ENCODE data around the gene PRRT1B. TPM values are rescaled to one million over a fixed set of nuclear protein-coding genes. Genes with fewer than 3 reads are reported as not detected.
"Not testable (repeated sequence)": the region's sequence is repeated elsewhere in the genome, so short reads cannot be mapped to it uniquely, and the experiment has no call there.

Gene PRRT1B
- total RNA-seq, 1 experiment from 2014 or later: not detected

DNA sequence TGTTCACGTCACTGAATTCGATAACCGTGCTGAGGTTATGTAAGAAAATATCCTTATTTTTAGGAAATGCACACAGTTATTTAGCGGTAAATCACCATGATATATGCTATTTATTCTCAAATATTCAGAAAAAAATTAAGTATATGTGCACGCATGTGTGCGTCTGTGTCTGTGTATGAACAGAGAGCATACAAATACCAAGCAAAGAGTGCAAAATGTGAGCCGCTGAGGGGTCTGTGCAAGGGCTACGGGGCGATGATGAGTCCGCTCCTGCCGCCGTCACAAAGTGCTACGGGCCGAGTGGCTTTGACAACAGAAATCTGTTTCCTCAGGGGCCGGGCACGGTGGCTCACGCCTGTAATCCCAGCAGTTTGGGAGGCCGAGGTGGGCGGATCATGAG lies 7.4 kb upstream of the PRRT1B start:
- DNase-seq (ENCODE audit: low read depth, low spot score): no peak
- in situ Hi-C loops (cut with HindIII; ENCODE audit: low pct_unique_long_range_greater_than_20kb, low sequenced_read_pairs): no loop called here

DNA sequence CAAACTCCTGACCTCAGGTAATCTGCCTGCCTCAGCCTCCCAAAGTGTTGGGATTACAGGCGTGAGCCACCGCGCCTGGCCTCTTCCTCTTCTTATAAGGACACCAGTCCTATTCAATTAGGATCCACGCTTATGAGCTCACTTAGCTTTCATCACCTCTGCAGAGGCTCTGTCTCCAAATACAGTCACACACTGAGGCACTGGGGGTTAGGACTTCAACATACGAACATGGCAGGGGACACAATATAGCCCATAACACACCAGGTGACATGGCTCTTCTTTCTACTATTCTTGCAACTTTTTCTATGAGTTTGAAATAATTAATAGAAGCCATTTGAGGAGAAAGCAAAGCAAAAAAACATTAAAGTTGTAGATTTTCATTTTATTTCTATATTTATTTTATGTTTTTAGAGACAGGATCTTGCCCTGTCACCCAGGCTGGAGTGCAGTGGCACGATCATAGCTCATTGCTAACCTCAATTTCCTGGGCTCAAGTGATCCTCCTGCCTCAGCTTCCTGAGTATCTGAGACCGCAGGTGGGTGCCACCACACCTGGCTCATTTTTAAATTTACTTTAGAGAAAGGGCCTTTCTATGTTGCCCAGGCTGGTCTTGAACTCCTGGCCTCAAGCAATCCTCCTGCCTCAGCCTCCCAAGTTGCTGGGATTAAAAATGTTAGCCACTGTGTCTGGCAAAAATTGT lies 6.0 kb upstream of the PRRT1B start:
- in situ Hi-C loops (cut with HindIII; ENCODE audit: low pct_unique_long_range_greater_than_20kb, low sequenced_read_pairs): no loop called here

DNA sequence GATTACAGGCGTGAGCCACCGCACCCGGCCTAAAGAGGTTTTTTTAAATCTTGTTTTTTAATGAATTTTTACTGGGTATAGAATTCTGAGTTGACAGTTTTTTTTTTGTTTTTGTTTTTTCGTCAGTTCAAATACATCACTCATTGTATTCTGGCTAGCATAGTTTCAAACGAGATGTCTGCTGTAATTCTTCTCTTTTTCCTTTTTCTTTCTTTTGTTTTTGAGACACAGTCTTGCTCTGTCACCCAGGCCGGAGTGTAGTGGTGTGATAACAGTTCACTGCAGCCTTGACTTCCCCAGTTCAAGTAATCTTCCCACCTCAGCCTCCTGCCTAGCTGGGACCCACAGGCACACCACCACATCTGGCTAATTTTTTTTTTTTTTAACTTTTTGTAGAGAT lies 2.2 kb upstream of the PRRT1B start:
- no peak for DNase-seq (ENCODE audit: low read depth, low spot score)
- in situ Hi-C loops (cut with HindIII; ENCODE audit: low pct_unique_long_range_greater_than_20kb, low sequenced_read_pairs): no loop called here

More for the DNA sequence above, 6.0 kb upstream of the PRRT1B start:
- no peak for DNase-seq (ENCODE audit: low read depth, low spot score)

DNA sequence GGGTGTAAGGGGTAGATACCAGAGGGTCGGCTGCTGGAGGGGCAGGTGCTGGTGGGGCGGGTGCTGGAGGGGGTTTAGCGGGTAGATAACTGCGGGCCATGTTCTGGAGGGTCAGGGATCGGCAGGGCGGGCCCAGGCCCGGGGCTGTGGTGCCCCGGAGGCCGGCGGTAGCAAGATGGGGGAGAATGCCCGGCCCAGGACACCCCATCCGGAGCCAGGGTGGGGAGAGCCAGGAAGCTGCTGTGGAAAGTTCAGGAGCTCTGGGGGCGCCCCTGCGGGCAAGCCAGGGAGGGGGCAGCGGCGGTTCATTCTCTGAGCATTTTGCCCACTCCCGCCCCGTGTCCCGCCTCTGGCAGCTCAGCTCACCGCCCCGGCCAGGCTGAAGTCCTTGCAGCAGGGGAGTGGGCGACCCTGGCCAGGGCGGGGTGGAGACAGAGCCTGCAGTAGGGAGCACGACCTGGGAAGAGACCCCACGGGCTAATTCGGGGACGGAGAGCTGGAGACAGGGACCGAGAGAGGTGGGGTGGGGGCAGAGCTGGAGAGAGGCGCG lies 538 bp downstream of the PRRT1B start:
- no peak for DNase-seq (ENCODE audit: low read depth, low spot score)
- in situ Hi-C loops (cut with HindIII; ENCODE audit: low pct_unique_long_range_greater_than_20kb, low sequenced_read_pairs): no loop called here

DNA sequence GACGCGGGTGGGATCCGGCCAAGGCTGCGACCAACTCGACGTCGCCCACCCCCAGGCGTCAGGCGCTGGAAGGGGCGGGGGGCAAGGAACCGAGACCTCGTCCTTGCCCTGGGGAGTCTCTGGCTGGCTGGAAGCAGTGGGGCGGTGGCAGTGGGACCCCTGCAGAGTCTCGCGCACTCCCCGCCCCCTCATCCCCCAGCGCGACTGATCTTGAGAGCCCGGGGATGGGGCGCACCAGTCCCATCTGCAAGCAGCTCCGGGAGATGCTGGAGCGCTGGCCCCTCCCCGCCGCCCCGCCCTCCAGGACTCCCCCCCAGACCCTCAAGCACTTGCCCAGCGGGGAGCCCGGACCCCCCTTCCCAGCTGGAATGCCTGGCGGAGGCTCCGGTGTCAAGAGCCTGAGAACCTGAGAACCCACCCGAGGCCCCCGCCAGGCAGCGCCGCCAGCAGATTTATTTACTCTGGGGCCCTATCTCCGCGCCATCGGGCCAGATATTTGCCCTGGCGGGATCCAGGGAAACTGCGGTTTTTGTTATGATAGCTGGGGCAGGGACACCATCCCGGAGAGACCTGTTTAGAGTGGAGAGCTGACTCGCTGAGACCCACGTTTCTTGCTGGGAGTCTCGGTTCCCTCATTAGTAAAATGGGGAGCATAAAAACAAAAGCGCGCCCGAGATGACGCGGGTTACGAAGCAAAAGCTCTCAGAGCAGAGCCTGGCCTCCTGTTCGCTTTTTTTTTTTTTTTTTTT lies 1.2 kb downstream of the PRRT1B start:
- in situ Hi-C loops (cut with HindIII; ENCODE audit: low pct_unique_long_range_greater_than_20kb, low sequenced_read_pairs): no loop called here
- DNase-seq (ENCODE audit: low read depth, low spot score): no peak

DNA sequence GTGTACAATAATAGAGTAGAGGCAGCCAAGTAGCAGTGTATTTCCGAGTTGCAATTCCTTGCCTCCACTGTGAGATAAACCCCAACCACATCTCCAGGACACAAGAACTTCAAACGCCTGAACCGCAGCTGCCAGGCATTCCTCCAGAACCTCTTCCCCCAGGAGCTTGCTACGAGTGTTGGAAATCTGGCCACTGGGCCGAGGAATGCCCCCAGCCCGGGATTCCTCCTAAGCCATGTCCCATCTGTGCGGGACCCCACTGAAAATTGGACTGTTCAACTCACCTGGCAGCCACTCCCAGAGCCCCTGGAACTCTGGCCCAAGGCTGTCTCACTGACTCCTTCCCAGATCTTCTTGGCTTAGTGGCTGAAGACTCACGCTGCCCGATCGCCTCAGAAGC lies 3.9 kb downstream of the PRRT1B start:
- DNase-seq (ENCODE audit: low read depth, low spot score): not testable (repeated sequence)

DNA sequence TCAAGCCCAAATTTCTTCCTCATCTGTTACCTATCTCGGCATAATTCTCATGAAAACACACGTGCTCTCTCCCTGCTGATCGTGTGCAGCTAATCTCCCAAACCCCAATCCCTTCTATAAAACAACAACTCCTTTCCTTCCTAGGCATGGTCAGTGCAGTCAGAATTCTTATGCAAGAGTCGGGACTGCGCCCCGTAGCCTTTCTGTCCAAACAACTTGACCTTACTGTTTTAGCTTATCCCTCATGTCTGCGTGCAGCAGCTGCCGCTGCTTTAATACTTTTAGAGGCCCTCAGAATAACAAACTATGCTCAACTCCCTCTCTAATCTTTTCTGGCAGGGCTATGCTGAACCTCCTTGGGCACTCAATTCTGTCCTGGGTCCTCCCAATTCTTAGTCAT lies 5.1 kb downstream of the PRRT1B start:
- DNase-seq (ENCODE audit: low read depth, low spot score); in situ Hi-C loops (cut with HindIII; ENCODE audit: low pct_unique_long_range_greater_than_20kb, low sequenced_read_pairs): not testable (repeated sequence)

More for the DNA sequence above, 3.9 kb downstream of the PRRT1B start:
- in situ Hi-C loops (cut with HindIII; ENCODE audit: low pct_unique_long_range_greater_than_20kb, low sequenced_read_pairs): not testable (repeated sequence)

DNA sequence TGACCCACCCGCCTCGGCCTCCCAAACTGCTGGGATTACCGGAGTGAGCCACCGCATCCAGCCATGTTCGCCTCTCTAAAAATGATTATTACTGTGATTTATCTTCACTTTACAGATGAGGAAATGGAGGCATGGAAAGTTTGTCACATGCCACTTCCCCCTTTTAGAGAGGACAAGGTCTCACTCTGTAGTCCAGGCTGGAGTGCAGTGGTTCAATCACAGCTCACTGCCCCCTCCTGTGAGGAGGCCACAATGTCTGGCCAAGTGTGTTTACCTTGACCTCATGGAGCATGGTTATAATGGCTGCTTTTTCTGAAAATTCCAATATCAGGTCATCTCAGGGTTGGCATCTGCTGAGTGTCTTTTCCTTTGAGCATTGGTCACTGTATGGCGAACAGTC lies 6.7 kb downstream of the PRRT1B start:
- in situ Hi-C loops (cut with HindIII; ENCODE audit: low pct_unique_long_range_greater_than_20kb, low sequenced_read_pairs): no loop called here
- DNase-seq (ENCODE audit: low read depth, low spot score): no peak

DNA sequence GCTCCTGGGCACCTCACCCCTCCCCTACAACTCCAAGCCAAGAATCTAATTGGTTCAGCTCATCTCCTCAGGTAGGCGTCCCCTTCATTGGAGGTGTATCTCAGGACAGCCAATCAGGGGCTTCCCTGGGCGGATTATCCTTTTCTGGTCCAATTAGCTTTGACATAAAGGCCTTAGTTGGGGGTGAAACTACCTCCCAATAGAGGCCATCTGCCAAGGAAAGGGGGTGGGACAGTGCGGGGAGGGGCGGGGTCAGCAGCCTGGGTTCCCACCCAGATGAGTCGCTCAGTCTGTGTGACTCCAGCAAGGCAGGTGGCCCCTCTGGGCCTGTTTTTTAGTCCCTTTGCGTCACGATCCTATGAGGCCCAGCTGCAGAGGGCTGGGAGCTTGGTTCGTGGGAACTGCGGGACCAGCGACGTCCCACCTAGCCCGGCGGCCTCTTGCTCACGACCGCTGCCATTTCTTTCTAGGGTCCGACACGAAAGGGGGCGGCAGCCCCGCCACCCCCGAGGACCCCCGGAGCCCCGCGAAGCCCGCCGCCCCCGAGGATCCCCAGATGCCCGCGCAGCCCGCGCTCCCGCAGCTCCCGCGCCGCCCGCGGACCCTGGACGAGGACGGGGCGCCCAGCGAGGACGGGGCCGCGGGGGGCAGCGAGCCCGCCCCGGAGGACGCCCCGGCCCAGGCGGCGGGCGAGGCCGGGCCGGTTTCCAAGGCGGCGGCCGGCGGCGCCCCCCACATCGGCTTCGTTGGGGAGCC lies 8.9 kb downstream of the PRRT1B start:
- no peak for DNase-seq (ENCODE audit: low read depth, low spot score)

DNA sequence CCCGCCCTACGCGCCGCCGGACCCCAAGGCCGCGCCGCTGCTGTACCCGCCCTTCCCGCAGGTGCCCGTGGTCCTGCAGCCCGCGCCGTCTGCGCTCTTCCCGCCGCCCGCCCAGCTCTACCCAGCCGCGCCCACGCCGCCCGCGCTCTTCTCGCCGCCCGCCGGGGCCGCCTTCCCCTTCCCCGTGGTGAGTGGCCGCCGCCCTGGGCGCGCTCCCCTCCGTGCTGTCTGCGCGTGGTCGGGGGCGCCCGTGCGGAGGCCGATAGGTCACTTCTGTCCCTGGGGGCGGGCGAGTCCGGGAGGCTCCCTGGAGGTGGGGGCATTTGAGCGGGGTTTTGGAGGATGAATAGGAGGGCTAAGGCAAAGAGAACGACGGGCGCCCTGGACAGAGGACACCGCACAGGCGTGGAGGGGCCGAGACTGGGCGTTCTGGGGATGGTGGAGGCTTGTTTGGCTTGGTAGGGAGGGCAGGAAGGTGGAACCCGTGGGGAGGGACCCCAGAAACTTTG lies 9.6 kb downstream of the PRRT1B start:
- DNase-seq (ENCODE audit: low read depth, low spot score): no peak

More for the DNA sequence above, 8.9 kb downstream of the PRRT1B start:
- in situ Hi-C loops (cut with HindIII; ENCODE audit: low pct_unique_long_range_greater_than_20kb, low sequenced_read_pairs): no loop called here

DNA sequence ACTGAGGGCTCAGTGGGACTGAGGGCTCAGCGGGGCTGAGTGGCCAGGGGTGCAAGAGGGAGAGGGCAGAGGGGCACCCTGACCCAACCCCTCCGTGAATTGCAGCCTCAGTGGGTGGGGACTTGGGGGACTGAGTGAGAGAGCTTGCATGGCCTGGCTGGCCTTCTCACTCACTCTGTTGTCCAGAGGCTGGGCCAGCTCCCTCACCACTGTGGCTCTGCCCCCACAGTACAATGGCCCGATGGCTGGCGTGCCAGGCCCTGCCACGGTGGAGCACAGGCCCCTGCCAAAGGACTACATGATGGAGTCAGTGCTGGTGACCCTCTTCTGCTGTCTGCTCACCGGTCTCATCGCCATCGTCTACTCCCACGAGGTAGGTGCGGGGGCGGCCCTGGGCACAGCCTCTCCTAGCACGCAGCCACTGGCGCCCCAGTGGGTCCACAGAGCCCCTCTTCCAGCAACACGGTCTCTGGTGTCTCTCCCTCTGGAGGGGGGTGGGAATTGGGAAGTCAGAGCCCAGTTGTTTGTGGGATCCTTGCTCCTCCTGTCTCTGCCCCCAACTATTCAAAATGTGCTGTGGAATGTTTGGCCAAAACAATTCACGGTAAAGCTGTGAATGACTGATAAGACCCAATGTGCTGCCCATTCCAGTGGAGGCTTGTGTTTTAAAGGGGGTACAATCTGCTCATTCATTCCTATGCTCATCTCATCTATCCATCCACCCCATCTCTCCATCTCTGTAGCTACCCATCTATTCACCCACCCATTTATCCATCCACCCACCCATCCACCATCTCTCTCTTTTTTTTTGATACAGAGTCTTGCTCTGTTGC lies 10.7 kb downstream of the PRRT1B start:
- in situ Hi-C loops (cut with HindIII; ENCODE audit: low pct_unique_long_range_greater_than_20kb, low sequenced_read_pairs): no loop called here
- no peak for DNase-seq (ENCODE audit: low read depth, low spot score)

More for the DNA sequence above, 9.6 kb downstream of the PRRT1B start:
- in situ Hi-C loops (cut with HindIII; ENCODE audit: low pct_unique_long_range_greater_than_20kb, low sequenced_read_pairs): no loop called here

DNA sequence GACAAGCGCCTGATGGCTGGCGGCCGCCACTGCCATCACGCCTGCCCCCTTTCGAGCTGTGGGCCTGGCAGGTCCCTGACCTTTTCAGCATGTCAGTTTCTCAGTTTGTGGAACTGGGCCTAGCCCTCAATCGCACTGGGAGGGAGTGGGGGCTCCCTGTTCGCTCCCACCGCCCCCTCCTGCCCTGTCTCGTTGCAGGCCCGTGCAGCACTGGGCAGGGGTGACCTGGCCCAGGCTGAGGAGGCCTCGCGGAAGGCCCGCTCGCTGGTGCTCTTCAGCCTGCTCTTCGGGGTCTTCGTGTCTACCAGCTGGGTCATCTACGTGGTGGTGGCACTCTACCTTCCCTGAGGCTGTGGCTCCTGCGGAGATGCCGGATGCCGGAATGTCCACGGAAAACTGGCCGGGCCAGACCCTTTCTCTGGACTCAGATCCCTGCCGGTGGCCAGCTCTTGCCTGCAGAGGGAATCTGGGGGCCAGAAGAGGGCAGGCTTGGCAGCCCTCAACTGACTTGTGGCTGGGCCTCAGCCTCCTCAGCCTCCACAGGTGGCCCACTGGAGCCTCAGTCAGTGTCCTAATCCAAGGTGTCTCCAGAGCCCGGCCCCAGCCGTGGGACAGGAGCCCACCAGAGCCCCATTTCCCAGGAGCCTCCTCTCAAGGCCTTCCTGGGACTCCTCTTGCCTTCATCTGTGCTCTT lies 12.7 kb downstream of the PRRT1B start:
- no peak for DNase-seq (ENCODE audit: low read depth, low spot score)
- in situ Hi-C loops (cut with HindIII; ENCODE audit: low pct_unique_long_range_greater_than_20kb, low sequenced_read_pairs): no loop called here

DNA sequence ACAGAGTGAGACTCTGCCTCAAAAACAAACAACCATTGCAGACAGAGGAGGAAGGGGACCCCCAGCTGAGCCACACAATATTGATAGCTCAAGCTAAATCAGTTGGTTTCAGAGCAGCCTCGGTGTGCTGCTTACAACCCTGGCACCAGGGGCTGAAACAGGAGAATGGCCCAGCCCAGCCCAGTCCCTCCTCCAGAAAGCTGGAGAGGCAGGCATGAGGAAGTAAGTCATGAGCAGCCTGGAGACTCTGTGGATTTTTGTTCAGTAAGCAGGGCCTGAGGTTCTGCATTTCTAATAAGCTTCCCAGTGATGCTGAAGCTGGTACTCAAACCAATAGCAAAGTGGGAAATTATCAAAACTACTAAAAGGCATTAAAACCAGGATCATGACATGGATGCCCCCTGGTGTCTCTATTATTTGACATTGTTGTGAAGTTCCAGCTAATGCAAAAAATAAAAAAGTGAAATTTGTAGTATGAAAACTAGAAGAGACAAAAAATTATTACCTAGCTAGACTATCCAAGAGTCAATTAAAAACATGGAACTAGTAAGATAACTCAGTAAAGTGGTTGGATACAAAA lies 14.2 kb downstream of the PRRT1B start:
- in situ Hi-C loops (cut with HindIII; ENCODE audit: low pct_unique_long_range_greater_than_20kb, low sequenced_read_pairs): no loop called here

DNA sequence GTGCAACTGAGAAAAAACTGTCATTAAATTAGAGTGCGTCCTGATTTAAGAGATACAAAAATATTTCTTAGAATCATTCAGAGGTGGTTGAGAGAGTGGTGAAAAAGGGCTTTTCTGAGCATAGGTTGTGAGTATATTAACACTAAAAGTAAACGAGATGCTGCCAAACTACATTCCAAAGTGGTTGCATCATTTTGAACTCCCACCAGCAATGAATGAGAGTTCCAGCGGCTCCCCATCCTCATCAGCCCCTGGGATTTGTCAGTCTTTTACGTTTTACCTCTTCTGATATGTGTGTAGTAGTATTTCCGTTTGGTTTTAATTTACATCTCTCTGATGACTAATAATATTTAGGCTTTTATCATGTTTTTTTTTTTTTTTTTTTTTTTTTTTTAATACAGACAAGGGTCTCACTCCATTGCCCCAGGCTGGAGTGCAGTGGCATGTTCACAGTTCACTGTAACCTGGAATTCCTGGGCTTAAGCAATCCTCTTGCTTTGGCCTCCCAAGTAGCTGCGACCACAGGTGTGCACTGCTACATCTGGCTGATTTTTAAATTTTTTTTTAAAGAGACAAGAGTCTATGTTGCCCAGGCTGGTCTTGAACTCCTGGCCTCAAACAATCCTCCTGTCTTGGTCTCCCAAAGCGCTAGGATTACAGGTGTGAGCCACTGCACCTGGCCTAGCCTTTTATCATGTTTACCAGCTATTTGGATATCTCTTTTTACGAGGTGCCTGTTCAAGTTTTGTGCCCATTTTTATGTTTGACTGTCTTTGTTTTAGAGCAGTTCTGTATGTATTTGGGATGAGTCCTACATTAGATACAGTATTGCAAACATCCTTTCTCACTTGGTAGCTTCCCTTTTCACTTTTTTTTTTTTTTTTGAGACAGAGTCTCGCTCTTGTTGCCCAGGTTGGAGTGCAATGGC lies 17.0 kb downstream of the PRRT1B start:
- DNase-seq (ENCODE audit: low read depth, low spot score): no peak
- in situ Hi-C loops (cut with HindIII; ENCODE audit: low pct_unique_long_range_greater_than_20kb, low sequenced_read_pairs): no loop called here

More for the DNA sequence above, 14.2 kb downstream of the PRRT1B start:
- peak; percentile 9 for DNase-seq (ENCODE audit: low read depth, low spot score)

DNA sequence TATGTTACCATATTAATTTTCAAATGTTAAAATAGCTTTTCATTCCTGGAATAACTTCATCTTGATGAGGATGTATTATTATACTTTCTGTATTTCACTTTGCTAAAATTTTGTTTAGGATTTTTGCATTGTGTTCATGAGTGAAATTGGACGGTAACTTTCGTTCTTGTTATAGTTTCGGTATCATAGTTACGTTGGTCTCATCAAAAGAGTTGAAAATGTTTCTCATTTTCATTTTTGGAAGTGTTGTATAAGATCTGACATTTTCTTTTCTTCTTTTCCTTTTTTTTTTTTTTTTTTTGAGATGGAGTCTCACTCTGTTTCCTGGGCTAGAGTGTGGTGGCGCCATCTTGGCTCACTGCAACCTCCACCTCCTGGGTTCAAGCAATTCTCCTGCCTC lies 20.0 kb downstream of the PRRT1B start:
- in situ Hi-C loops (cut with HindIII; ENCODE audit: low pct_unique_long_range_greater_than_20kb, low sequenced_read_pairs): no loop called here
- no peak for DNase-seq (ENCODE audit: low read depth, low spot score)
